ENCODE results near the gene FGF4.
"Not testable (repeated sequence)": the region's sequence is repeated elsewhere in the genome, so short reads cannot be mapped to it uniquely, and the experiment has no call there.

Gene FGF4

GRCh38 chr11:69773626-69774353 is 1.4 kb downstream of the FGF4 start:
- DNase-seq (ENCODE audit: low read depth in 2 of 3, low spot score in 2 of 3): no peak

DNA sequence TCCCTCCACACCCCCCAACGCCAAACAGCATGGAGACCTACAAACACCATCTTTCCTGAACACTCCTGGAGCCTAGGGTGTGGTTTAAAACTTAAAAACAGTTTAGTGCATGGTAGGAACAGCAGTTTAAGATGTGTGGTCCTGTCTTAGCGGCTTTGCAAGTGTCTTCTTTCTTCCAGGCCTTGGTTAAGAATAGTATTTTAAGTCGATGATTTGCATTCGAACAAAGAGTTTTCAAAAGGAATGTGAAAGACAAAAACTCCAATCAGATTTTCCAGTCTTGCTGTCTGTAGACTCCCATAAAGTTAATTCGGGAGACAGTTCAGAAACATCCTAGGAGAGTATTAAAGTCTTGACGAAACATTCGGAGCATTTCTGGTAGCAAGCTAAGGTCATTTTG is 3.7 kb downstream of the FGF4 start:
- DNase-seq (ENCODE audit: low read depth in 2 of 3, low spot score in 2 of 3): no peak

DNA sequence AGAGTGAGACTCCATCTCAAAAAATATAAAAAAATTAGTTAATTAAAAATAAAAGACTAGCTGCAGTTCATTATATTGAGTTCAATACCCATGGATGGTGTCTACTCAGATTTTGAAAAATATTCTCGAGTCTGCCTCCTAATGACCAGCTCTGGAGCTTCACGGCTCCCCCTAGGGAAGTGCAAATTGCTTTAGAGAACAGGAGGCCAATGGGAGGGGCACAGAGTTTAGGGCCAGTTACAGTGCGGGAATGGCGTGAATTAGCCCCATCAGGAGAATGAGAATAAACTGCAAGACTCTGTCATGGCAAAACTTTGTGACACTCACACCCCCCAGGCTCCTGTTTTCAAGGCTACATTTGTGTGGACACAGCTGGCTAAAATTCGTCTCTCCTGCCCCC is 4.6 kb downstream of the FGF4 start:
- DNase-seq (ENCODE audit: low read depth in 2 of 3, low spot score in 2 of 3): no peak

- no peak for DNase-seq (ENCODE audit: low read depth in 2 of 3, low spot score in 2 of 3)
Observed at GRCh38 chr11:69765498-69765995, 9.6 kb downstream of the FGF4 start.

DNA sequence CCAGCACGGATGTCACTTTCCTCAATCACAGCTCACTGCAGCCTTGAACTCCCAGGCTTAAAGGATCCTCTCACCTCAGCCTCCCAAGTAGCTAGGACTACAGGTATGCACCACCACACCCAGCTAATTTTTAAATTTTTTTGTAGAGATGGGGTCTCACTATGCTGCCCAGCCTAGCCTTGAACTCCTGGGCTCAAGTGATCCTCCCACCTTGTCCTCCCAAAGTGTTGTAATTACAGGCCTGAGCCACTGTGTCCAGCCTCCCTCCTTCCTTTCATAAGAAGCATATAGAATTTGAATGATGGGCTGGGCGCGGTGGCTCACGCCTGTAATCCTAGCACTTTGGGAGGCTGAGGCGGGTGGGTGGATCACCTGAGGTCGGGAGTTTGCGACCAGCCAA is 10.2 kb downstream of the FGF4 start:
- DNase-seq (ENCODE audit: low read depth in 2 of 3, low spot score in 2 of 3): not testable (repeated sequence)

DNA sequence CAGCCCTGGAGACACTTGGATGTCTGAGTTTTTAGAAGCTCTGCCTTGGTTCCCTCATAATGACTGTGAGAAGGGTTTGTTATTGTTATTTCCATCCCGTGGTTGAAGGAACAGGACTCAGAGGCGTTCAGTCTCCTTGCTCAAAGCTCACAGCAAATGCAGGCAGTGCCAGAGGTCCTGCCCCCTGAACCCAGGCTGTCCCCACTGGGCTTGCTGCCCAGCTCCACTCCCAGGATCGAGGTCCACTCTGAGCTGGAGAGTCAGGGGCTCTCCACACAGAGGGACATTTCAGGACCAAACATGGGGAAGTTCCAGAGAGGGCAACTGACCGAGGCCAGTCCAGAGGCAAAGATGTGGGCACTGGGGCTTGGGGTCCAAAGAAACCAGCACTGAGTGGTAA is 14.8 kb downstream of the FGF4 start:
- no peak for DNase-seq (ENCODE audit: low read depth in 2 of 3, low spot score in 2 of 3)

GRCh38 chr11:69752890-69753289 is 22.3 kb downstream of the FGF4 start:
- DNase-seq (ENCODE audit: low read depth in 2 of 3, low spot score in 2 of 3): no peak

DNA sequence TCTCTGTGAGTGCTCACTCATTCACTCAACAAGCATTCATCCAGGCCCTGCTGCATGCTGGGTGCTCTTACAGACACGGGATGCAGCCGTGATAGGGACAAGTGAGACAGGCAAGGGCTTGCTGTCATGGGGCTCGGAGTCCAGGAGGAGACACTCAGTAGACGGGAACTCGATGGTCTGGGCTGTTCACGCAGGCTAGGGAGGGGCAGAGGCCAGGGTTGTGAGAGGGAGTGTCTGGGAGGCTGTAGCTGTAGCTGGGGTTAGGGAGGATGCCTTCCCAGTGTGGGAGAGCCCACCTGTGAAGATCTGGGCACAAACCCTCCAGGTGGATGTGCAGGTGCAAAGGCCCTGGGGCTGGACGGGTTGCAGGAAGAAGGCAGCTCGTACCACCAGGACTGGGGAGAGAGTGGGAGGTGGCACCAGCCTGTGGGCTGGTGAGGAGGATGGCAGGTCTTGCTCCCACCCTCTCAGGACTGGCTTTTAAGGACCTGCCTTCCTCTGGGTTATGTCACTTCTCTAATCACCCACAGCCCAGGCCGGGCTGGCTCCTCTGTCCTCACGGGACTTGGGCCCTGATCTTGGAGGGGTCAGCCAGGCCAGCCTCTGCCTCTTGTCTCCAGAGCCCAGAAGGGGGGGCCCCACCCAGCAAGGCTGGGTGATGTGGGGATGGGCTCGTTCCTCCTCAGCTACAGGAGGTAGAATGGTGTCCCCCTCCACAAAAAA is 24.1 kb downstream of the FGF4 start:
- DNase-seq (ENCODE audit: low read depth in 2 of 3, low spot score in 2 of 3): no peak

DNA sequence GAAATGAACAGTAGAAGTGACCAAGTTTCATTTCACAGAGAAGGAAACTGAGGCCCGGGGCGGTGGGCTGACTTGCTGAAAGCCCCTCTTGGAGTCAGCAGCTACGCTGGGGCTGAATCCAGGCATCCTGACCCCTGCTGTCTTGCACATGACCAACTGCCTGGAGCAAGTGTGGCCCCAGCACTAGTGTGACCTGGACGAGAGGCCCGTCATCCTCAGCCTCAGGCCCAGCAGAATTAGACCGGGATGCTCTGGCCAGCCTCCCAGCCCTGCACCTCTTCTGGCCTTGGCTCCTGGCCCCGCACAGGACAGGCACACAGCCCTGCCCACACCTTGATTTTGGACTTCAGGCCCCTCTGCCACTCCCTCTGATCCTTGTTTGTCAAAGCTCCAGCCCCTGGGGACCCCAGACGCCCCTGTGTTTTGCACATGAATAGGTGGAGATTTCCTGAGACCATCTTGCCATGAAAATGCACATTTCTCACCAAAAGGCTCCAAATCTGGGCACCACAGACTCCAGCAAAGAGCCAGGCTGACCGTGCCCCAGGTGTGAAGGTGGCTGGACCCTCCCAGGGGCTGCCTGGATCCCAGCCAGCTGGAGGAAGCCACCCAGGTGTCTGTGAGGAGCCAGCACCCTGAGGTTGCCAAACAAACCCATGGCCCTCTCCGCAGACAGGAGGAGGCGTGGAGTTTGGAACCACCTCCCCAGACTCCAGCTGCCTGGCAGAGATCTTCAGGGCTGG is 24.9 kb downstream of the FGF4 start:
- DNase-seq (ENCODE audit: low read depth in 2 of 3, low spot score in 2 of 3): no peak

DNA sequence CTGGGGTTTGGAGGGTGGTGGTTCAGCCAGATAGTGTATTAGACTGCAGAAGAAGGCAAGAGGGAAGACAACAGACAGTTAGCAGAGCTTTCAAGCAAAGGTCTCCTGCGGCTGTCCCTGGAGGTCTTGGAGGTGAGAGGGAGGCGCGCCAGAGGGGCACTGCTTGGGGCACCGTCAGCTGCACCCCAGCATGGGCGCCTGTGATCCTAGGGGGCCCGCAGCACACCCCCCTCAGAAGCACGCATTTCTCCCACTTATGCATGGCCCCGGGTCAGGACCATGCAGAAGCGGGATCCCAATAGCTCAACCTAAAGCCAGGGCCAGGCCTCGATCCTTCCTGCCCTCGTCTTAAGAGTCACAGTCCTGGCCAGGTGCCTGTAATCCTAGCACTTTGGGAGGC is 26.5 kb downstream of the FGF4 start:
- DNase-seq (ENCODE audit: low read depth in 2 of 3, low spot score in 2 of 3): no peak

- no peak for DNase-seq (ENCODE audit: low read depth in 2 of 3, low spot score in 2 of 3)
Observed at GRCh38 chr11:69746752-69747742, 28.1 kb downstream of the FGF4 start.

DNA sequence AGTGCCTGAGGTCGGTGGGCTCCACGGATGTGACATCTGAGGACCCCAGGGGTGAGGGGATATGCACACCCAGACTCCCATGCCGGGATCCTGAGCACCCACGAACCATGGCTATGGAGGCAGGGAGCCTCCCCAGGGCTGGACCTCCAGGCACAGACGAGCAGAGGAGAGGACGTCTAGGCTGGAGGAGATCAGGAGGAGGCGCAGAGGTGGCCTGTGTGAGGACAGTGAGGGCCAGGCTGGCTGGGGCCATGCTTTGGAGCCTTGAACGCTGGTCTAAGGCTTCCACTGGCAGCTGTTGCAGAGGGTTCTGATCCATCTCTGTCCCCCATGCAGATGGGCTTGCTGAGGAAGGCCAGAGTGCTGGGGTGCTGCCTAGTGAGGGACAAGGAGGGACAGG is 29.0 kb downstream of the FGF4 start:
- DNase-seq (ENCODE audit: low read depth in 2 of 3, low spot score in 2 of 3): no peak

DNA sequence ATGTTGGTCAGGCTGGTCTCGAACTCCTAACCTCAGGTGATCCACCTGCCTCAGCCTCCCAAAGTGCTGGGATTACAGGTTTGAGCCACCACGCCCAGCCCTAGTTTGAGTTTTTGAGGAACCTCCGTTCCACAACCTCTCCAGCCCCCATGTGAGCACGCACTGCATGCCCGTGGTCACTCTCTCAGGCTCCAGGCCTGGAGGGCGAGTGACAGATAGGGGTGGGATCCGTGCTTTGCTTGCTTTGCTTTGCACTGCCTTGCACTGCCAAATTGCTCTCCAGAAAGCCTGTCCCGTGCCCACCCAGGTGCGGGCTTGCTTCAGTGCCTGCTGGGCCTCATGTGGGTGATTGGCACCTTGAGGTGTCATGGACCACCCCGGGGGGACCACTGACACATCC is 29.9 kb downstream of the FGF4 start:
- DNase-seq (ENCODE audit: low read depth in 2 of 3, low spot score in 2 of 3): no peak

GRCh38 chr11:69744435-69744834 is 30.7 kb downstream of the FGF4 start:
- no peak for DNase-seq (ENCODE audit: low read depth in 2 of 3, low spot score in 2 of 3)

GRCh38 chr11:69734841-69735240 is 40.3 kb downstream of the FGF4 start:
- DNase-seq (ENCODE audit: low read depth in 2 of 3, low spot score in 2 of 3): no peak

DNA sequence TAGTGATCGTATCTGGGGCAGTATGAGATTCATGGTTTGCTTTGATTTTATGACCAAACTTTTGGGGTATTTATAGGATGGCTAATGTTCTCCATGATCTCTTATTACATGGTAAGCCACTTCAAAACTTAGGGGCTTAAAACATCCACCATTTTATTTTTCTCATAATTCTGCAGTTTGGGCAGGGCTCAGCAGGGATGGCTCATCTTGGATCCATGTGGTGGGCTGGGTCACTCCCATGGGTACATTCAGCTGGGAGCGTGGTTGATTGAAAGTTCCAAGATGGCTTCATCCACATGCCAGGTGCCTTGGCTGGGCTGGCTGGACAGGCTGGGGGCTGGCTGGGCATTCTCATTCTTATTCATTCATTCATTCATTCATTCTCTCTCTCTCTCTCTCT is 40.8 kb downstream of the FGF4 start:
- DNase-seq (ENCODE audit: low read depth in 2 of 3, low spot score in 2 of 3): no peak

- no peak for DNase-seq (ENCODE audit: low read depth in 2 of 3, low spot score in 2 of 3)
Observed at GRCh38 chr11:69732910-69733309, 42.2 kb downstream of the FGF4 start.

DNA sequence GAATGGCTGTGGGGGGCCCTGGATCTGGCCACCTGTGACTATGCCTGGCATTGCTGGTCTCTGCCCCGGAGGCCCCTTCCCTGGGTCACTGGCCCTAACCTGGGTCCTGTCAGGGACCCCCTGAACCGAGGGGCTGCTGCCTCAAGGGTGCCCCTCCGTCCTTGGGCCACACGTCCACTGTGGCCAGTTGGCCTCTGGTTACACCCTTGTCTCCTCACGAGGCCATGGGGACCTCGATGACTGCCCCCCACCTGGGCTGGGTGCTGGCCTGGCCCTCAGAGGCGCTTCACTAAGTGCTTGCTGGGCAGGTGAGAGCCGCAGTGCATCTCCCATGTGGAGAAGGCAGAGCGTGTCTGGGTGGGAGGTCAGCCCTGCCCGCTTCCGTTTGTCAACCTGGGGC is 44.0 kb downstream of the FGF4 start:
- DNase-seq (ENCODE audit: low read depth in 2 of 3, low spot score in 2 of 3): no peak

- no peak for DNase-seq (ENCODE audit: low read depth in 2 of 3, low spot score in 2 of 3)
Observed at GRCh38 chr11:69730500-69730899, 44.6 kb downstream of the FGF4 start.

DNA sequence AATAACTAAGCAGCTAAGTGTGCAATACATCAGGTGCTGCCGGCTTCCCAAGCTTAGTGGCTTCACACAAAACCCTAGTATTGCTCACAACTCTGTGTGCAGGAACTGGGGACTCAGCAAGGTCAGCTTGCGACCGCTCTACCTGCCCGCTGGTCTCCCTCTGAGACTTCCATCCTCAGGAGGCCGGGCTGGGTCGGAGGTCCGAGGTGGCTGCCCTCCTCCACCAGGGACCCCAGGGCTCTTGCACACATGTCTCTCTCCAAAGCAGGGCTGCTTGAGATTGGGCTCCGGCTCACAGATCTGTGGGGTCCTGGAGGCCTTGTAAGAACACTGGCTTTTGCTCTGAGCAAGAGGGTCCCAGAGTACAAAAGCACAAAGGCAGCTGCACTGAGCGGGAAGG is 45.9 kb downstream of the FGF4 start:
- no peak for DNase-seq (ENCODE audit: low read depth in 2 of 3, low spot score in 2 of 3)

GRCh38 chr11:69727266-69727665 is 47.9 kb downstream of the FGF4 start:
- DNase-seq (ENCODE audit: low read depth in 2 of 3, low spot score in 2 of 3): no peak
